Measurements from ENCODE around the gene LMAN2L. TPM values are rescaled to one million over a fixed set of nuclear protein-coding genes. Genes with fewer than 3 reads are reported as not detected.
A peak's percentile ranks its signal among the peaks of the same experiment; 100 is the strongest.

LMAN2L gene
- total and polyA plus RNA-seq, 9 donors, result 22.5 to 30.3 (median 27.7) TPM

DNA sequence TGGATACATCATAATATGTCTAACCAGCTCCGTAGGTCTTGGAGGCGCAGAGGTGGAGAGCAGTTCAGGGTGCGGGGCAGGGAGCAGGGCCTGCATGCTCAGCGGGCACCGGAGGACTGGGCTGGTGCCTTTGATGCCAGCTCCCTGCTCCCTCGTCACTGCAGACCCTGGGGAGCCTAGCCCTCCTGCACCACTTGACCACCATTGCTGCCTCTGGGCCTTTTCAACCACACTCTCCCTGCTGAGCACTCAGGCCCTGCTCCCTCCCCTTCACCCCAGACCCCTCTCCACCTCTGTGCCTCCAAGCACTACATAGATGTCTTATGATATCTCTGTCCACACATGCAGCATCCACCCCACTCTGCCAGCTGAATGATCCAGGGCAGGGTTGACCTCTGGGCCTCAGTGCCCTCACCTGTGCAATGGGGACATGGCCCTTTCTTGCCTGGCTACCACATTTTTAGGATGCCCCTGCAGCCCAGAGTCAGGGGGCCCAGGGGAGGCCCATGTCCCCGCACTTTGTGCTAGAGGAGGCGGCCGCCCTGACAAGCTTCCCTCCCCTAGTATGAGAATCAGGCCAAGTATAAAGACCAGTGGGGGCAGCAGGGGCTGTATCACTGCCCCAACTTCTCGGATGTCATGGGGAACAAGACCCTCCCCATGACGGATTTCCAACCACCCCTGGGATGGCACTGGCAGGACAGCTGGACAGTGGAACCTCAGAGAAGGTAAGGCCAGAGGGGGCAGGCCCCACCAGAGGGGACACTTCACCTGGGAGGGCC, 51.0 kb downstream of the LMAN2L start:
- WGBS (ENCODE audit: insufficient coverage), result 89% methylated on average over 7 of the region's 11 CpGs
- Histone ChIP-seq H3K4me3 (ENCODE audit: low read length) (no peak overlapping the region), H3K27me3 (ENCODE audit: control insufficient read depth, insufficient read depth, low read length) (no peaks in the 10 kb centered on the region), H3K9me3 (replicated peaks; ENCODE audit: control insufficient read depth, low read depth, low read length) (no peaks in the 10 kb centered on the region), H3K36me3 (ENCODE audit: control insufficient read depth, insufficient read depth, low read length) (no peaks in the 10 kb centered on the region), H3K4me1 (ENCODE audit: control insufficient read depth, insufficient read depth, low read length) (peaks cover 33% of the 10 kb centered on the region), H3K27ac (ENCODE audit: low read length) (no peak overlapping the region)
- no peak for DNase-seq

DNA sequence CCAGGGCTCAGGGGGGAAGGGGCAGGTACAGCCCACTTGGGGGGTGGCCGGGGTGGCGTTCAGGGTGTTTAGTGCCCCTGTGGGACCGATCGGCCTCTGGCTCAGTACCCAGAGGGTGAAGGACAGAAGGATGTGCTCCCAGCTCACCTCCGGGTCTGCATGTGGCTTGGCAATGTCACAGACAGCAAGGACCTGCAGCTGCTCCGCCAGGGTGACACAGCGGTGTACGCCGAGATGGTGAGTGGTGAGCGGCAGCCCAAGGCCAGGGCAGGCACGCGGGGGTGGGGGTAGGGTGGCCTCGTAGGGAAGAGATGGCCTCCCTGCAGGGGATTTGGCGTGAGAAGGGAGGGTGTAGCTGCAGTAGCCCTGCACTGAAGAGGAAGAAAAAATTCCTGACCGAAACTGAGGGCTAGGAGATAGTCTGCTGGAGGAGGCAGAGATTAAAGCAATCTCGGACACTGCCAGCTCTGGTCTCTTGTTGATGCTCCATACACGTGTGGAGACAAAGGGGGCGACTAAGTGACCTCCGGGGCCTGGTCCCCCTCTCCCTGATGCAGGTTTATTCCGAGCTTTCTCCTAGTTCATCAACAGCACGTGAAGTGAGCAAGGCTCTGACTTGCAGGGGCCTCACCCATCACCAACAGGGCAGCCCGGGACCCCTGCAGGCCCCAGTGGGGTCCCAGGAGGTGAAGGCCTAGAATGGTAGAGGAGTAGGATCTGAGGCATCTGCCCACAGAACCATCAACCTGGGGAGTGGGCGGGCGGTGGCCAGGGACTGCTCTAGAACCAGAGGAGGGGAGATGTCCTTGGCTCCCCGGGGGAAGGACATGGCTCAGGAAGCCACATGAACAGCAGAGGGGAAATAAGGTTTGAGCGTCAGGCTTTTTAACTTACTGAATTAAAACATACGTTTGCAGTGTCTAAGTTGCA, 51.9 kb downstream of the LMAN2L start:
- H3K4me3 ChIP-seq (ENCODE audit: low read length), result no peak overlapping the region
- H3K9me3 ChIP-seq (replicated peaks; ENCODE audit: control insufficient read depth, low read depth, low read length), result no peaks in the 10 kb centered on the region
- no peaks in the 10 kb centered on the region for H3K36me3 ChIP-seq (ENCODE audit: control insufficient read depth, insufficient read depth, low read length)
- H3K4me1 ChIP-seq (ENCODE audit: control insufficient read depth, insufficient read depth, low read length), result peaks cover 28% of the 10 kb centered on the region
- H3K27me3 ChIP-seq (ENCODE audit: control insufficient read depth, insufficient read depth, low read length), result no peaks in the 10 kb centered on the region
- no peak overlapping the region for H3K27ac ChIP-seq (ENCODE audit: low read length)
- WGBS (ENCODE audit: insufficient coverage), result 69% methylated on average over 22 of the region's 27 CpGs
- no peak for DNase-seq

DNA sequence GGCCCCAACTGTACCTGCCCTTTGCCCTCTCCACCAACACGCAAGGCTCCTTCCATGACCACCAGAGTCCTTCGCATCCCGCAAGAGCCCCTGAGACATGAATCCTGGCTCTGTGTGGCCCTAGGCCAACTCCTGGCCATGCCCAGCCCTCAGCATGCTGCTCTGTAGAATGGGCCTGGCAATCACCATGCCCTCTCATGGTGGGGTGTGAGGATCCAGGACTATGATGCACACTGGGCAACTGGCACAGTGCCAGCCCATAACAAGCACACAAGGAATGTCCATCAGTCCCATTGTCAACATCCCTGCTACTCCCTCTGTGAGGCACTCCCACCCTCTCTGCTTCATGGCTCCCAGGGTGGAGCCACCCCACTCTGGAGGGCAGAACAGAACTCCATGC, 52.6 kb downstream of the LMAN2L start:
- Histone ChIP-seq H3K27me3 (ENCODE audit: control insufficient read depth, insufficient read depth, low read length) (no peaks in the 10 kb centered on the region), H3K27ac (ENCODE audit: low read length) (no peak overlapping the region), H3K4me1 (ENCODE audit: control insufficient read depth, insufficient read depth, low read length) (peaks cover 26% of the 10 kb centered on the region), H3K36me3 (ENCODE audit: control insufficient read depth, insufficient read depth, low read length) (no peaks in the 10 kb centered on the region), H3K4me3 (ENCODE audit: low read length) (no peak overlapping the region), H3K9me3 (replicated peaks; ENCODE audit: control insufficient read depth, low read depth, low read length) (no peaks in the 10 kb centered on the region)
- DNase-seq, result no peak
- WGBS (ENCODE audit: insufficient coverage), result 81% methylated on average over 3 of the region's 3 CpGs

DNA sequence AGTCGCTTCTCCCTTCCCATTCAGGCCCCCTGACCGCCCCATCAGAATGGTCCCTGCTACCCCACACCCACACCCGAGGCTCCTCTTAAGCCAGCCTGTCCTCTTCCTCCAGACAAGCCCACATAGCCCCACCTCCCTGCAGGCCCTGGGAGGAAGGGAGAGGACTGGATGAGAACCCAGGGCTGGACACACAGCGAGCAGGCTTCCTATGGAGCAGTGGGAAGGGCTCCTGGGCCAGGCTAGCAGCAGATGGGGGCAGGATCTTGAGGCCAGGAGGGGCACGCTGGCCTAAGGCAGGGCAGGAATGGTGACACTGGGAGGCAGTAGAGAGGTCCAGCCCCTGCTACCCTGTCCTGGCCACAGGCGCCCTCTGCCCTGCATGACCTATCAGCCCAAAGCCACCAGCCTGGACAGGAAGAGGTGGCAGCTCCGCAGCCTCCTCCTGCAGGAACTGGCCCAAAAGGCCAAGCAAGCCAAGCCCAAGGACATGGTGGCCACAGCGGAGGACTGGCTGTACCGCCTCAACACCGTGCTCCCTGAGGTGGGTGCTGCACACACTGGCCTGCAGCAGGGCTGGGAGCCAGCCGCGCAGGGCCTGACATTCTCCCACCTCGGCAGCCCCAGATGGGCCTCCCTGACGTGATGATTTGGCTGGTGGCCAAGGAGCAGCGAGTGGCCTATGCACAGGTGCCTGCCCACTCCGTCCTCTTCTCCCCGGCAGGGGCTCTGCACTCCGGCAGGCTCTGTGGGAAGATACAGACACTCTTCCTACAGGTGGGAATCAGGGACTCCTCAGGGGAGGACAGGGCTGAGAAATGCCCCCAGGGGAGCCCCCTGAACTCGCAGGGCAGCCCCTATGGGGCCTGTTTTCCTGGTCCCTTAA, 54.0 kb downstream of the LMAN2L start:
- DNase-seq, result peak; percentile 72
- 49% methylated on average over 12 of the region's 19 CpGs for WGBS (ENCODE audit: insufficient coverage)

DNA sequence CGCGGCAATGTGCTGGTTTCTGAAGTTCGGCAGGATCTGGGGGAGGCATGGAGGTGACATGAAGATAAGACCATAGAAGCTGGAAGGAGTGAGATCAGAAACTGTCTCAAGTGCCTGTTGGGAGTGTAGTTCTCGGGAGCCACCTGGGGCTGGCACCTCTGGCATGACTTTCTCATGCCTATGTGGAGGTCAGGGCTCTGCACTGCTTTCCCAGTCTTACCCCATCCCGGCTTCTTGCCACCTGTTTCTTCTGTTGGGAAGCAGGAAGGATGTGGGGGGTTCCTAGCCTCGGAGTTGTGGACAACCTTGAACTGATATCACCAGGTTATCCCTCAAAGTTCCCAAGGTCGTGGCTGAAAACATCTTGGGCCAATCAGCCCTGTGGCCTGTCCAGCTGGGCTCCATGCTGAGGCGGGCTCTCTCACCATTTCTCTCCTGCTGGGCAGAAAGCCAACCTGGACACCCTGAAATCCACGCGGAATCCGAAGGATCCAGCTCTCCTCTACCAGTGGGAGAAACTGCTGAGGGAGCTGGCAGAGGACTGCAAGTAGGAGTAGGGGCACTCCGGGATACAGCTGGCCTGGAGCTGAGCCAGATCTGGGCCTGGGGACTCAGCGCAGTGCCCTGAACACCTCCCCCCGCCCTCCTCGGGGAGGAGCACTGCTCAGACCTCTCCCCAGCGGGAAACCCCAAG, 54.8 kb downstream of the LMAN2L start:
- peaks cover 25% of the 10 kb centered on the region for H3K4me1 ChIP-seq (ENCODE audit: control insufficient read depth, insufficient read depth, low read length)
- no peaks in the 10 kb centered on the region for H3K27me3 ChIP-seq (ENCODE audit: control insufficient read depth, insufficient read depth, low read length)
- H3K27ac ChIP-seq (ENCODE audit: low read length), result peak overlapping the region; percentile 2
- WGBS (ENCODE audit: insufficient coverage), result 52% methylated on average over 10 of the region's 16 CpGs
- no peak overlapping the region for H3K4me3 ChIP-seq (ENCODE audit: low read length)
- peak; percentile 43 for DNase-seq
- no peaks in the 10 kb centered on the region for H3K36me3 ChIP-seq (ENCODE audit: control insufficient read depth, insufficient read depth, low read length)
- no peaks in the 10 kb centered on the region for H3K9me3 ChIP-seq (replicated peaks; ENCODE audit: control insufficient read depth, low read depth, low read length)

More for the DNA sequence above, 54.0 kb downstream of the LMAN2L start:
- no peaks in the 10 kb centered on the region for H3K9me3 ChIP-seq (replicated peaks; ENCODE audit: control insufficient read depth, low read depth, low read length)
- peak overlapping the region; percentile 2 for H3K27ac ChIP-seq (ENCODE audit: low read length)
- no peaks in the 10 kb centered on the region for H3K27me3 ChIP-seq (ENCODE audit: control insufficient read depth, insufficient read depth, low read length)
- H3K4me1 ChIP-seq (ENCODE audit: control insufficient read depth, insufficient read depth, low read length), result peaks cover 25% of the 10 kb centered on the region
- no peak overlapping the region for H3K4me3 ChIP-seq (ENCODE audit: low read length)
- no peaks in the 10 kb centered on the region for H3K36me3 ChIP-seq (ENCODE audit: control insufficient read depth, insufficient read depth, low read length)

DNA sequence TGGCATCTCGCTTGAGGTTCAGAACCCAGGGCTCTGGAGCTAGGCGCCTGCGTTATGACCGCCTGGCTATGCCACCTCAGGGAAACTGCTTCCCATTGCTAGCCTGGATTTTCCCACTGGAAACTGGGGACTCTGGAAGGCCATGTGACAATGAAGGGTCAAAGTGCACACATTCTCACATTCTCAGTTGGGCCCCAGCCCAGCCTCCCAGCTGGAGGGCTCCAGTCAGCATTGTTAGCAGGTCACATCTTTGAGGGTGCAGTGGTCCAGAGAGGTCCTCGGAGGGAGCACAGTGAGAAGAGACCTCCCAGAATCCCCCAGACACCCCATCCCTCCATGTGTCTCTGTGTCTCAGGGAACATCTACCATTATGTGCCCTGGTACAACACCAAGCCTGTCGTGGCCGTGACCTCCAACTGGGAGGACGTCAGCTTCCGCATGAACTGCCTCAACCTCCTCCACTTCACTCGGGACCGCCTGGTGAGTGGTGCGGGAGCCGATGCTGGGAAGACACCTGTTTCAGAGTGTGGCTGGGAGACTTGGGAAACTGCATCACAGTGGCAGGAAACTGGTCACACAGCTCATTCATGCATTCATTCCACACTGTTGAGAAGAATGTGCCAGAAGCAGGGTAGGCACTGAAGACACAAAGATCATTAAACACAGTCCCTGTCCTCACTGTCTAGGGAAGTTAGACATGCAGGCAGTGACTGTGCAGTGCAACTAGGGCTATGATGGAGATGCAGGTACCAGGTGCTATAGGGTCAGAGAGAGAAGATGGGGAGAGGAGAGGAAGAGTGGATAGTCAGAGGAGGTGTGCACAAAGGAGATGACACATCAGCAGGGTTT, 55.7 kb downstream of the LMAN2L start:
- no peak overlapping the region for H3K27ac ChIP-seq (ENCODE audit: low read length)
- no peaks in the 10 kb centered on the region for H3K36me3 ChIP-seq (ENCODE audit: control insufficient read depth, insufficient read depth, low read length)
- no peaks in the 10 kb centered on the region for H3K27me3 ChIP-seq (ENCODE audit: control insufficient read depth, insufficient read depth, low read length)
- peaks cover 25% of the 10 kb centered on the region for H3K4me1 ChIP-seq (ENCODE audit: control insufficient read depth, insufficient read depth, low read length)
- no peak for DNase-seq
- H3K9me3 ChIP-seq (replicated peaks; ENCODE audit: control insufficient read depth, low read depth, low read length), result no peaks in the 10 kb centered on the region
- WGBS (ENCODE audit: insufficient coverage), result 90% methylated on average over 9 of the region's 13 CpGs
- no peak overlapping the region for H3K4me3 ChIP-seq (ENCODE audit: low read length)

DNA sequence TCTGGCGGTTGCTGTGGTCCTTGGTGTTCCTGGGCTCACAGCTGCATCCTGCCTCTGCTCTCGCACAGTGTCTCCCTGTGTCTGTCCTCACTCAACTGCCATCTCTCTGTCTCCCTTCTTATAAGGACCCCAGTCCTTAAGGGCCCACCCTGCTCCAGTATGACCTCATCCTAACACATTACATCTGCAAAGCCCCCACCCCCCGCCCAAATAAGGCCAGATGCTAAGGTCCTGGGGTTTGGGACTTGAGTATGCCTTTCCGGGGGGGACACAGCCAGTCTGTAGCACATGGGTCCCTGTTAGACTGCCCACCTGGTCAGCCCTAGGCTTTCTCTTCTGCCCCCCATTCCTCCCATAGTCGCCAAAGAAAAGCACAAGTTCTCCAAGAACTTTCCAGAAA, 56.6 kb downstream of the LMAN2L start:
- no peak for DNase-seq
- WGBS (ENCODE audit: insufficient coverage), result 81% methylated on average over 4 of the region's 5 CpGs
- H3K27ac ChIP-seq (ENCODE audit: low read length), result no peak overlapping the region
- H3K4me3 ChIP-seq (ENCODE audit: low read length), result no peak overlapping the region
- no peaks in the 10 kb centered on the region for H3K9me3 ChIP-seq (replicated peaks; ENCODE audit: control insufficient read depth, low read depth, low read length)
- no peaks in the 10 kb centered on the region for H3K36me3 ChIP-seq (ENCODE audit: control insufficient read depth, insufficient read depth, low read length)
- peaks cover 25% of the 10 kb centered on the region for H3K4me1 ChIP-seq (ENCODE audit: control insufficient read depth, insufficient read depth, low read length)
- H3K27me3 ChIP-seq (ENCODE audit: control insufficient read depth, insufficient read depth, low read length), result no peaks in the 10 kb centered on the region

DNA sequence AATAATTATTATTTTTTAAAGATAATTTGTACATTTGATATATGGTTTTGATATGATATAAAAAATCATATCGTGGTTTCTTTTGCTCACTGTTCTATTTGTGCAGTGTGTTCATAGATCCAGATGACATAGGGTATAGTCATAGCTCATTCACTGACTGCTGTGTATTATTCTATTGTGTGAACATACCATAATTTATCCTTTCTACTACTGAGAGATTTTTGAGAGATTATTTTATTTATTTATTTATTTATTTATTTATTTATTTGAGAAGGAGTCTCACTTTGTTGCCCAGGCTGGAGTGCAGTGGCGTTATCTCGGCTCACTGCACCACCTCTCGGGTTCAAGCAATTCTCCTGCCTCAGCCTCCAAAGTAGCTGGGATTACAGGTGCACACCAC, 58.3 kb downstream of the LMAN2L start:
- WGBS (ENCODE audit: insufficient coverage), result 100% methylated on average over 3 of the region's 4 CpGs
- H3K27me3 ChIP-seq (ENCODE audit: control insufficient read depth, insufficient read depth, low read length), result no peaks in the 10 kb centered on the region
- peaks cover 25% of the 10 kb centered on the region for H3K4me1 ChIP-seq (ENCODE audit: control insufficient read depth, insufficient read depth, low read length)
- DNase-seq, result no peak
- no peaks in the 10 kb centered on the region for H3K9me3 ChIP-seq (replicated peaks; ENCODE audit: control insufficient read depth, low read depth, low read length)
- no peak overlapping the region for H3K4me3 ChIP-seq (ENCODE audit: low read length)
- H3K36me3 ChIP-seq (ENCODE audit: control insufficient read depth, insufficient read depth, low read length), result no peaks in the 10 kb centered on the region
- no peak overlapping the region for H3K27ac ChIP-seq (ENCODE audit: low read length)
